ENCODE data around the gene GLYAT. TPM values are rescaled to one million over a fixed set of nuclear protein-coding genes. Genes with fewer than 3 reads are reported as not detected.

The GLYAT gene, protein sequence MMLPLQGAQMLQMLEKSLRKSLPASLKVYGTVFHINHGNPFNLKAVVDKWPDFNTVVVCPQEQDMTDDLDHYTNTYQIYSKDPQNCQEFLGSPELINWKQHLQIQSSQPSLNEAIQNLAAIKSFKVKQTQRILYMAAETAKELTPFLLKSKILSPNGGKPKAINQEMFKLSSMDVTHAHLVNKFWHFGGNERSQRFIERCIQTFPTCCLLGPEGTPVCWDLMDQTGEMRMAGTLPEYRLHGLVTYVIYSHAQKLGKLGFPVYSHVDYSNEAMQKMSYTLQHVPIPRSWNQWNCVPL
- polyA plus RNA-seq (ENCODE audit: insufficient read length in 3 of 3), result 100 to 1,000 TPM; 157 to 174 (median 172) TPM
- long read RNA-seq, donor 1, transcript GLYAT-201 (5 exons, 1,150 nt), result minor isoform, 18 of 43 reads
- long read RNA-seq, donor 1, transcript GLYAT-202 (6 exons, 1,735 nt), result major isoform, 25 of 43 reads
- long read RNA-seq, donor 1, partial matches to known transcripts, result 0 of 43 reads
- long read RNA-seq, donor 1, other reads (novel, unspliced or antisense), result 0 of 43 reads
- long read RNA-seq, donor 2, transcript GLYAT-201 (5 exons, 1,150 nt), result minor isoform, 17 of 46 reads
- long read RNA-seq, donor 2, transcript GLYAT-202 (6 exons, 1,735 nt), result major isoform, 27 of 46 reads
- long read RNA-seq, donor 2, partial matches to known transcripts, result 0 of 46 reads
- long read RNA-seq, donor 2, other reads (novel, unspliced or antisense), result 0 of 46 reads
- long read RNA-seq, donor 3, transcript GLYAT-201 (5 exons, 1,150 nt), result minor isoform, 6 of 22 reads
- long read RNA-seq, donor 3, transcript GLYAT-202 (6 exons, 1,735 nt), result major isoform, 14 of 22 reads
- long read RNA-seq, donor 3, partial matches to known transcripts, result 0 of 22 reads
- long read RNA-seq, donor 3, other reads (novel, unspliced or antisense), result 0 of 22 reads
- long read RNA-seq, donor 4, transcript GLYAT-201 (5 exons, 1,150 nt), result minor isoform, 18 of 53 reads
- long read RNA-seq, donor 4, transcript GLYAT-202 (6 exons, 1,735 nt), result major isoform, 32 of 53 reads
- long read RNA-seq, donor 4, partial matches to known transcripts, result 0 of 53 reads
- long read RNA-seq, donor 4, other reads (novel, unspliced or antisense), result 0 of 53 reads
- long read RNA-seq, donor 5, transcript GLYAT-201 (5 exons, 1,150 nt), result minor isoform, 5 of 26 reads
- long read RNA-seq, donor 5, transcript GLYAT-202 (6 exons, 1,735 nt), result major isoform, 21 of 26 reads
- long read RNA-seq, donor 5, partial matches to known transcripts, result 0 of 26 reads
- long read RNA-seq, donor 5, other reads (novel, unspliced or antisense), result 0 of 26 reads
- long read RNA-seq, donor 6, transcript GLYAT-201 (5 exons, 1,150 nt), result minor isoform, 10 of 27 reads
- long read RNA-seq, donor 6, transcript GLYAT-202 (6 exons, 1,735 nt), result major isoform, 15 of 27 reads
- long read RNA-seq, donor 6, partial matches to known transcripts, result 0 of 27 reads
- long read RNA-seq, donor 6, other reads (novel, unspliced or antisense), result 0 of 27 reads
- long read RNA-seq, donor 7, transcript GLYAT-202 (6 exons, 1,735 nt), result minor isoform, 21 of 62 reads
- long read RNA-seq, donor 7, transcript GLYAT-201 (5 exons, 1,150 nt), result major isoform, 23 of 62 reads
- long read RNA-seq, donor 7, partial matches to known transcripts, result 16 of 62 reads
- long read RNA-seq, donor 7, other reads (novel, unspliced or antisense), result 0 of 62 reads
- long read RNA-seq, donor 8, partial matches to known transcripts, result 0 of 2 reads
- long read RNA-seq, donor 8, other reads (novel, unspliced or antisense), result 0 of 2 reads
- long read RNA-seq, donor 9, transcript GLYAT-201 (5 exons, 1,150 nt), result minor isoform, 19 of 69 reads
- long read RNA-seq, donor 9, transcript GLYAT-204 (2 exons, 371 nt), result minor isoform, 5 of 69 reads
- long read RNA-seq, donor 9, transcript GLYAT-202 (6 exons, 1,735 nt), result major isoform, 42 of 69 reads
- long read RNA-seq, donor 9, partial matches to known transcripts, result 0 of 69 reads
- long read RNA-seq, donor 9, other reads (novel, unspliced or antisense), result 0 of 69 reads
- long read RNA-seq, donor 10, transcript GLYAT-201 (5 exons, 1,150 nt), result minor isoform, 15 of 42 reads
- long read RNA-seq, donor 10, transcript GLYAT-202 (6 exons, 1,735 nt), result major isoform, 19 of 42 reads
- long read RNA-seq, donor 10, partial matches to known transcripts, result 5 of 42 reads
- long read RNA-seq, donor 10, other reads (novel, unspliced or antisense), result 0 of 42 reads
- long read RNA-seq, donor 11, transcript GLYAT-201 (5 exons, 1,150 nt), result minor isoform, 7 of 19 reads
- long read RNA-seq, donor 11, transcript GLYAT-202 (6 exons, 1,735 nt), result major isoform, 12 of 19 reads
- long read RNA-seq, donor 11, partial matches to known transcripts, result 0 of 19 reads
- long read RNA-seq, donor 11, other reads (novel, unspliced or antisense), result 0 of 19 reads
- long read RNA-seq, donor 12, transcript GLYAT-202 (6 exons, 1,735 nt), result minor isoform, 21 of 50 reads
- long read RNA-seq, donor 12, transcript GLYAT-201 (5 exons, 1,150 nt), result major isoform, 22 of 50 reads
- long read RNA-seq, donor 12, partial matches to known transcripts, result 0 of 50 reads
- long read RNA-seq, donor 12, other reads (novel, unspliced or antisense), result 0 of 50 reads
- long read RNA-seq, donor 13, transcript GLYAT-202 (6 exons, 1,735 nt), result major isoform, 6 of 10 reads
- long read RNA-seq, donor 13, partial matches to known transcripts, result 0 of 10 reads
- long read RNA-seq, donor 13, other reads (novel, unspliced or antisense), result 0 of 10 reads
- long read RNA-seq, donor 14, result 0 reads
- long read RNA-seq, donor 15, transcript GLYAT-201 (5 exons, 1,150 nt), result major isoform, 6 of 13 reads
- long read RNA-seq, donor 15, partial matches to known transcripts, result 0 of 13 reads
- long read RNA-seq, donor 15, other reads (novel, unspliced or antisense), result 0 of 13 reads
- long read RNA-seq, donor 16, transcript GLYAT-201 (5 exons, 1,150 nt), result major isoform, 21 of 50 reads
- long read RNA-seq, donor 16, transcript GLYAT-202 (6 exons, 1,735 nt), result minor isoform, 20 of 50 reads
- long read RNA-seq, donor 16, partial matches to known transcripts, result 8 of 50 reads
- long read RNA-seq, donor 16, other reads (novel, unspliced or antisense), result 0 of 50 reads

DNA sequence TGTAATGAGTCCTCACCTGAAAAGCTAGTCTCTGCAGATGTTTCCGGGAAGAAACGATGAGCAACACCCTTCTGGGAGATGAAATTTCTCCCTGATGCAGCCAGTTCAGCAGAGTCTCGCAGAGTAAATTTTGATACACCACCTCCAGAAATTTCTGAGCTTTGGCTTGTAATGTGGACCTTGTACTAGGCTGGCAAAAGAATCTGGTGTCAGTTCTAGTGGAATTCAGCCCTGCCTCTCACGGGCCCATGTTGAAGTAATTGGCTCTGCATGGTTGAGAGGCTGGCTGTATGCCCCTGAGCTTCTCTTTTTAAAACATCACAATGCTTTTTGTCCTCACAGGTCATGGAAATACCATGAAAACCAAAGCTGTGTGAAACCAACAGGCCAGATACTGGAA is at the start of gene GLYAT:
GLYAT (minus strand) TSS at position 125 of the 400 bp plus-strand sequence. CDS start 7,447 bp downstream, outside the sequence.
- no peak for DNase-seq

DNA sequence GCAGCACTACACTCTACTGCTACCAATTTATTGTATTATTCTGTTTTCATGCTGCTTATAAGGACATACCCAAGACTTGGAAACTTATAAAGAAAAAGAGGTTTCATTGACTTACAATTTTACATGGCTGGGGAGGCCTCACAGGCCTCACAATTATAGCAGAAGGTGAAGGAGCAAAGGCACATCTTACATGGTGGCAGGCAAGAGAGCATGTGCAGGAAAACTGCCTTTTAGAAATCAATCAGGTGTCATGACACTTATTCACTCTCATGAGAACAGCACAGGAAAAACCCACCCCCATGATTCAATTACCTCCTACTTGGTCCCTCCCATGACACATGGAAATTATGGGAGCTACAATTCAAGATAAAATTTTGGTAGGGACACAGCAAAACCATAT is 49.6 kb upstream of the GLYAT start:
- DNase-seq, result no peak

DNA sequence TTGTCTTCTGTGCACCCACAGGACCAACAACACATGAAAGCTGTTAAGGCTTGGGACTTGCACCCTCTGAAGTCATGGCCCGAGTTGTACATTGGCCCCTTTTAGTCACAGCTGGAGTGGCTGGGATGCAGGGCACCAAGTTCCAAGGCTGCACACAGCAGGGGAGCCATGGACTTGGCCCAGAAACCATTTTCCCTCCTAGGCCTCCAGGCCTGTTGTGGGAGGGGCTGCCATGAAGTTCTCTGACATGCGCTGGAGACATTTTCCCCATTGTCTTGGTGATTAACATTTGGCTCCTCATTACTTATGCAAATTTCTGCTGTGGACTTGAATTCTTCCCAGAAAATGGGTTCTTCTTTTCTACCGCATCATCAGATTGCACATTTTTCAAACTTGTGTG is 48.8 kb upstream of the GLYAT start:
- DNase-seq, result no peak

DNA sequence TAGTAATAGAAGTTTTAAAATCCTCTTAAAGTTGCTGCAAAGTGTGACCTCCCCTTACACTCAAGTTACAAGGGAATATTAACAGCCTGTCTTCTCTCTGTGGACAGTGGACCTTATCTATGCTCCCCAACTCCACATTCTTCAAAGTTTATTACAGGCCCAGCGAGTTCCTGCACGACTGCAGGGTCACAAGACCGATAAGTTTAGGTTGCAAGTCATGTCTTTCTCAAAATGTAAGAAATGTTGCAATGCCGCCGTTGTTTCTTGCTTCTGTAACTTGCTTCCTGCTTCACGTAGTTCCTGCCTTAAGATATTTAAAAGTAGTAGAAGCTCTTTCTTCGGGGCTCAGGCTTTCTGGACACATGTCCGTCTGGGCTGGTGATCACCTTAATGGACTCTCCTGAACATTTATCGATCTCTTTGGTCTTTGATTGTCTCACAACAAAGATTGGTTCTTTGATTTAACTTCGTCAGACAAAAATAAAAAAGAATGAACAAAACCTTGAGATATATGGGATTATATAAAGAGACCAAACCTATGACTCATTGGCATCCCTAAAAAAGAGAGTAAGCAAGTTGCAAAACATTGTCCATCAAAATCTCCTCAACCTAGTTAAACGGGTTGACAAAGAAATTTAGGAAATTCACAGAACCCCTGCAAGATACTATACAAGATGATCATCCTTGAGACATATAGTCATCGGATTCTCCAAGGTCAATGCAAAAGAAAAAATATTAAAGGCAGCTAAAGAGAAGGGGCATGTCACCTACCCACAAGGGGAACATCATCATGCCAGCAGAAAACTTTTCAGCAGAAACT is 45.4 kb upstream of the GLYAT start:
- DNase-seq, result no peak

DNA sequence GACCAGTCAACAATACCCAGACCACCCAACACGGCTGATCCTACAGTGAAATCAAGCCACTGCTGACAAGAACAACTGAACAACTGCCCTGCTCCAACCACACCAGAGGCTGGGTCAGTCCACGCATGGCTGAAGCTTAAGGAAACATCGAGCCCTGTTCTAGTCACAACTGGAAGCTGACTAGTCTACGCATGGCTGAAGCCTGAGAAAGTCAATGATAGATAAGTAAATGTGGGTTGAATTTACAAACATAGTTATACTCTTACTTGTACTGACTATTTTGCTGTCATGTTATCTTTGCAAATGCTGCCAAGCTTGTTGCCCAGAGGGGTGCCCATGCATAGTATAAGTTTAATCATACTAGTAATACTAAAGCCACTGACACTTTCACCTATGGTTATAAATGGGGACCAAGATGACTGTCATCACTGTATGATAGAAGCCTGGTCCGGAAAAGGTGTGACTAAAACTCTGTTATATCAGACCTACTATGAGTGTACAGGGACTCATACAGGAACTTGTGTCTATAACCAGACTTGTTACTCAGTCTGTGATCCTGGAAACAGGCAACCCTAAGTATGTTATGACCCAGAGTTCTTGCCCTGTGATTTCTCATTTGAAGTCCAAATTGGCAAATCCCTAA is 43.4 kb upstream of the GLYAT start:
- DNase-seq, result no peak

DNA sequence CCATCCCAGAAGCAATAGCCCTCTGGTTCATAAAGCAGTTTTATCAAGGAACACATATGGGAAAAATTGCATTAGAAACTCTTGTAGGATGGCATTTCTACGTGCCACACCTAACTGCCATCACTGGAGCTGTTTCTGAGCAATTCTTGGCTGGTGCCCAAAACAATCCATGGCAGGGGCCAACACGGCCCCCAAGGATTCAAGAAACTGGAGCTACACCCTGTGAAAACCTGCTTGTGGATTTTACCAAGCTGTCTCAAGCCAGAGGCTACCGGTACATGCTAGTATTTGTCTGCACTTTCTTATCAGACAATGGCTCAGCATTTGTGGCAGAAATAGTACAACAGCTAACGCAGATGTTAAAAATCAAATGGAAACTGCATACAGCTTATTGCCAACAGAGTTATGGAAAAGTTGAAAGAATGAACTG is 42.4 kb upstream of the GLYAT start:
- DNase-seq, result no peak

DNA sequence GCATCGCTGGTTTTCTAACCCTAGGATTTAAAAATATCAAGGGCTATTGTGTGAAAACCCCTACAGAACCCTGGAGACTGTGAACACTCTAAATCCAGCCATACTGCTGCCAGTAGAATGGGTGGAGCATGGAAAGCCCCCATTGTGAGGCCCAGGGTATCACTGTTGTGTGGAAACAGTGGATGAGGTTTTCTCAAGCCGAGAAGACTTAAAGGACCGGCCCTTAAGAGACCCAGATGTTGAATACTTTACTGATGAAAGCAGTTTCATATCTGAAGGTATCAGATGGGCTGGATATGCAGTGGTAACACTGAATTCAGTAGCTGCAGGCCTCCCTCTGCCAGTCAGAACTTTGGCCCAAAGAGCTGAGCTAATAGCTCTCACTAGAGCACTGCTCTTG is 41.6 kb upstream of the GLYAT start:
- DNase-seq, result no peak

DNA sequence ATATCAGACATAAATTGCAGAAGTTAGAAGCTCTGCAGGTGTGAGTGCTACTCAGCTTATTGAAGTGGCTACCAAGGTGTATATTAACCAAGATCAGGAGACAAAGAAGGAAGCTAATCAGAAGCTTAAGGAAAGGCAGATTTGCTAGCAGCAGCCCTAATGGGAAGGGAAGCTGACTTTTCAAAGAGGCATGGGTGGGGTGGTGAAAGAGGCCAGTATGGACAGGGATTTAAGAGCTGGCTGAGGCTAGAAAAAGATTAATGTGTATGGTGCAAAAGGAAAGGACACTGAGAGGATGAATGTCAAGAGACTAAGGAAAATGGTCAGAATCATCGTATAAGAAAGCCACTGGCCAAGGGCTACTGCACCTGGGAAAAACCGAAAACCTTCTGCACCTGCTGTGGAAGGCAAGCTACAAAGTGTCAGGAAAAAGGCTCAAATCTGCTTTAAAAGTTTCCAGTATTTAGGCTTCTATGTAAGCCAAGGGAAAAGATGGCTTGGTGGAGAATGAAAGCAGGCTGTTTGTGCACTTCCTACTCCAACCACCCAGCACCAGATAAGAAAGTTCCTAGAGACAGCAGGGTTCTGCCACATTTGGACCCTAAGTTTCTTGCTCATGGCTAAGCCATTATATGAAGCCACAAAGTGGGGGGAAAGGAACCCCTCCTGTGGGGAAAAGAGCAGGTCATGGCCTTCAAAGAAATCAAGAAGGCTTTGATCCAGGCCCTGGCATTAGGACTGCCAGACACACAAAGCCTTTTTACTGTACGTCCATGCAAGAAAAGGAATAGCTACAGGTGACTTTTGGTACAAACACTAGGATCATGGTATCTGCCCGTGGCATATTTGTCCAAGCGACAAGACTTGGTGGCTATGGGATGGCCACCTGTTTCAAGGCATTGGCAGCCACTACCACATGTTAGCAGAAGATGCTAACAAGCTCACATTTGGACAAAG is 40.9 kb upstream of the GLYAT start:
- DNase-seq, result no peak

DNA sequence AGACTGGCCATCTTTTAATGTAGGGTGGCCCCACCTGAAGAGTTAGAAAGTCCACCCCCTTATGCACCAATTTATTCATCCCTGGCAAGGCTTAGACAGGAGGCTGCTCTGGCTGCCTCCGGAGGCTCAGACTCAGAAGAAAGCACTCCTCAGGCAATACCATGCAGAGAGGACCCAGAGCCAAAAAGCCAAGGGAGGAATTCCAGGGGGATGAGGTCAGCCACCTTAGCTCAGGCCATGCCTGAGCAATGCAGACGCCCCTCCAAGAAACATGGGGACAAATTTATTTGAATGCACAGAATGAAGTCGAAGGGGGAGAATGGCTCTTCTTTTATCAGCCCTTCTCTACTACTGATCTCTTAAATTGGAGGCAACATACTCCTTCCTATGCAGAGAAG is 39.7 kb upstream of the GLYAT start:
- no peak for DNase-seq

DNA sequence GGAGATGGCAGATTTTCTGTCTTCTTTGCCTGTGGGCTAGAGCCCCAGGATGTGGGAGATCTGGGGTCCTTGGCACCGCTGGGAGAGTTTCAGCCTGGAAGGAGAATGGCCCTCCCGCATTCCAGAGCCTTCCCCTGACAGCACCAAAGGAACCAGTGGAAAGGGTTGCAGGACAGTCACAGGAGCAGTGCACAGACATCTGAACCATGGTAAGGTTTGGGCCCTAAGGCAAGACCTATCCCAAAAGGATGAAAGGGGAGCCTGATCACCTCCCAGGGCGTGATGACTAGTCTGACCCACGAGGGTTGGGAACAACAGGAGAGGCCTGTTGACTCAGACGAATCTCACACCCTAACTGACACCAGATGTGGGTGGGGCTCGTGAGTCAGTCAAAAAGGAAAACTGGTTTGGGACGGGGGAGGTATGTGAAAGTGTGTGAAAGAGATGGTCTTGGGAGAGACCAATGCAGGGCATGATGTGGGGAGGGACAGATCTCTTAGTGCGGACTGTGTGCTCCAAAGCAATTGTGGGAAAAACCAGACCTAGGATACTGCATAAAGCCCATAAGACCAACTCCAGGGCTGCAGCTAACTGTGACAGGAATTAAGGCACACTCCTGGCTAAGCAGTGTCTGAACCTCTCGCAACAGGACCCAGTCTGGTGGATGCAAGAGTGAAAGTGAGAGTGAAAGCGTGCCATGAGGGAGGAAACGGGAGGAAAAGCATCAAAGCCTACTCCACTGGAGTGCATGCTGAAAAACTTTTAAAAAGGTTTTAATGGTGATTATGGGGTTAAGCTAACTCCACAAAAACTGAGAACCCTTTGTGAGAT is 39.1 kb upstream of the GLYAT start:
- DNase-seq, result no peak

DNA sequence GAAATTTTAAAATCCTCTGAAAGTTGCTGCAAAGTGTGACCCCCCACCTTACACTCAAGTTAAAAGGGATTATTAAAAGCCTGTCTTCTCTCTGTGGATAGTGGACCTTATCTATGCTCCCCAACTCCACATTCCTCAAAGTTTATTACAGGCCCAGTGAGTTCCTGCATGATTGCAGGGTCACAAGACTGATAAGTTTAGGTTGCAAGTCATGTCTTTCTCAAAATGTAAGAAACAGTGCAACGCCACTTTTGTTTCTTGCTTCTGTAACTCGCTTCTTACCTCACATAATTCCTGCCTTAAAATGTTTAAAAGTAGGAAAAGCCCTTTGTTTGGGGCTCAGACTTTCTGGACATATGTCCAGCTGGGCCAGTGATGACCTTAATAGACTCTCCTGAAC is 38.4 kb upstream of the GLYAT start:
- DNase-seq, result no peak

DNA sequence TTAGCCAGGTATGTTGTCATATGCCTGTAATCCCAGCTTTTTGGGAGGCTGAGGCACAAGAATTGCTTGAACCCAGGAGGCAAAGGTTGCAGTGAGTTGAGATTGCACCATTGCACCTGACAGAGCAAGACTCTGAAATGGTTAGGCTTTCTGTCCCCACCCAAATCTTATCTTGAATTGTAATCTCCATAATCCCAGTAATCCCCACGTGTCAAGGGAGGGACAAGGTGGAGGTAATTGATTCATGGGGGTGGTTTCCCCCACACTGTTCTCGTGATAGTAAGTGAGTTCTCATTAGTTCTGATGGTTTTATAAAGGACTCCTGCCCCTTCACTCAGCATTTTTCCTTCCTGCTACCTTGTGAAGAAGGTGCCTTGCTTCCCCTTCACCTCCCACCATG is 37.6 kb upstream of the GLYAT start:
- no peak for DNase-seq

DNA sequence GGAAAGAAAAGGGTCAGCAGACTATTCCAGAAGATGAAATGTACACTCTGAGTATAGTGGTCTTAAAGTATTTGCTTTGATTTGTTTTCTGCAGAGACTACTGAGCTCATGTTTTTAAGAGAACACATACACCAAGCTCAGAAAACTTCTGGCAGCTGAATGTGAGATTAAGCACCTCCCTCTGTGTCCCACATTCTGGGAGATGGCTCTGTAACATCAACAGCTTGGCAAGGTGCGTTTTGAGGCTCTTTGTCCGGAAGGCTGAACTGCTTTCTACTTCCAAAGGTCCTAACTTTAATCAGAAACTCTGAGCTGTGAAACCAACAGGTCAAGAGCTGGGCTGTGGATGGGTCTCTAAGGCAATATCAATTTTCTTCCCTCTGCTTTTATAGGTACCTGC is 36.4 kb upstream of the GLYAT start:
- DNase-seq, result no peak

DNA sequence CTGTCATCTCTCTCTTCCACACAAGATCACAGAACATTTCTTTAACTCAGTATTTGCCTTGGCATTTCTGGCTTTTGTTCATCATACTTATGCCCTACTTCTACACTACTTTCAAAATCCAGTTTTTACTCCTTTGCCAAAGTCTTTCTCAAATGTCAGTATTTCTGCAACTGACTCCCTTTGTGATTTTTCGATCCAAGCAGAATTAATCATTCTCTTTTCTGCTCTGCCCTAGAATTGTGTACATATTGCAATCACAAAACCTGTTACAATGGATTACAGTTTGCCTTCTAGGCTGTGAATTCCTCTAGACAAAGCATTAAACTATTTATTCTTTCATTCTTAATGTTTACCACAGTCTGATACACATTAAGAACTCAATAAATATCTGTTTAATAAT is 33.3 kb upstream of the GLYAT start:
- DNase-seq, result no peak

DNA sequence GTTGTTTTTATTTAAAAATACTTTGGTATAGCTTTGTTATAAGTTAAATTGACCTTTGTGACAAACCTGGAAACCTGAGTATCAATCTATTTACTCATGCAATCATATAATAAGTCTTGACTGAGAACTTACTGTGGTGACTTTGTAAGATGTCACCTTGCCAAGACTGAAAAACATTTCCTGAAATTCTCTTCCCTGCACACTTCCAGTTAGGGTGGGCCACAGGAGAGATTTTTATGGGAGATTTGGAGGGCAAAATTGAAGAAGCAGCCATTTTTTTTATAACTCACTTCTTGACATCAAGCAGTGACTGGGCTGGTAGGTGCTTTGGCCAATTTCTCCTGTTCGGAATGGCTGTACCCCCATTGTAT is 31.4 kb upstream of the GLYAT start:
- no peak for DNase-seq
